Naive thymus-derived CD4-positive, alpha-beta T cell (primary cell): ENCODE data around the gene KRT10. TPM values are rescaled to one million over a fixed set of nuclear protein-coding genes. Genes with fewer than 3 reads are reported as not detected.

Experiments
- ATAC-seq: fragments of 150-1000 bp; cut with Tn5 transposase; 2 replicates; pipeline ENCODE4 v1.10.0; 2021; ENCODE audit warnings: mild to moderate bottlenecking, moderate library complexity
- CTCF ChIA-PET: fragments of 350-600 bp; sonication (Branson Sonifier 250); formaldehyde crosslinking; loops from one replicate; lab custom pipeline; 2021; ENCODE audit warnings: antibody characterized with exemption; lab: Charles Lee
- POLR2A ChIA-PET: fragments of 350-600 bp; sonication (Branson Sonifier 250); formaldehyde crosslinking; loops from one replicate; lab custom pipeline; 2021; ENCODE audit warnings: antibody characterized with exemption, inconsistent platforms; lab: Charles Lee
- DNase-seq, 9 donors: peaks; one replicate each; pipeline versions ENCODE4 v3.0.0 to v3.0.0-alpha.2; 2020 to 2022; ENCODE audit warnings: mixed read lengths in 1 of 9
- H3K27ac ChIP-seq: one replicate; pipeline ENCODE4 v1.7.0; 2013; ENCODE audit warnings: mild to moderate bottlenecking, low read depth, low read length, moderate library complexity
- H3K27me3 ChIP-seq, 2 donors: one replicate each; pipeline ENCODE4 v1.7.0; 2013; ENCODE audit warnings: low read length in 2 of 2, mild to moderate bottlenecking in 2 of 2, moderate library complexity in 2 of 2; ENCODE audit not compliant: control insufficient read depth in 2 of 2, insufficient read depth in 2 of 2
- H3K36me3 ChIP-seq, 3 experiments: 1 replicate in 2 of 3; 2 replicates in 1 of 3; pipeline ENCODE4 v1.7.0; 2013; ENCODE audit warnings: low read length in 3 of 3, mild to moderate bottlenecking in 3 of 3, moderate library complexity in 1 of 3; ENCODE audit not compliant: insufficient read depth in 3 of 3, control insufficient read depth in 2 of 3
- H3K4me1 ChIP-seq, 2 donors: one replicate each; pipeline ENCODE4 v1.7.0; 2013; ENCODE audit warnings: low read length in 2 of 2, mild to moderate bottlenecking in 2 of 2, moderate library complexity in 1 of 2; ENCODE audit not compliant: control insufficient read depth in 2 of 2, insufficient read depth in 2 of 2
- H3K4me3 ChIP-seq: 2 replicates; pipeline ENCODE4 v1.7.0; 2013; ENCODE audit warnings: mild to moderate bottlenecking, low read length
- H3K9me3 ChIP-seq, 3 experiments: 1 replicate in 2 of 3; 2 replicates in 1 of 3; pipeline ENCODE4 v1.7.0; 2013; ENCODE audit warnings: low read length in 3 of 3; ENCODE audit not compliant: control insufficient read depth in 2 of 3
- H3K27ac Mint-ChIP-seq, 9 donors: one replicate each; pipeline ENCODE4 v1.8.0; 2020 to 2022; ENCODE audit warnings: mixed read lengths in 9 of 9, mild to moderate bottlenecking in 8 of 9, moderate library complexity in 5 of 9, inconsistent platforms in 2 of 9
- H3K27me3 Mint-ChIP-seq, 5 donors: one replicate each; pipeline ENCODE4 v1.8.0; 2021 to 2022; ENCODE audit warnings: mixed read lengths in 5 of 5, mild to moderate bottlenecking in 1 of 5
- H3K36me3 Mint-ChIP-seq, 5 donors: one replicate each; pipeline ENCODE4 v1.8.0; 2020 to 2022; ENCODE audit warnings: mixed read lengths in 5 of 5, mild to moderate bottlenecking in 3 of 5, inconsistent platforms in 1 of 5
- H3K4me1 Mint-ChIP-seq, 7 donors: one replicate each; pipeline ENCODE4 v1.8.0; 2020 to 2022; ENCODE audit warnings: mixed read lengths in 7 of 7, mild to moderate bottlenecking in 3 of 7, inconsistent platforms in 1 of 7
- H3K4me3 Mint-ChIP-seq, 10 donors: one replicate each; pipeline ENCODE4 v1.8.0; 2020 to 2022; ENCODE audit warnings: mild to moderate bottlenecking in 10 of 10, mixed read lengths in 10 of 10, moderate library complexity in 6 of 10, inconsistent platforms in 2 of 10
- H3K9me3 Mint-ChIP-seq, 11 donors: one replicate each; pipeline ENCODE4 v1.8.0; 2020 to 2022; ENCODE audit warnings: mixed read lengths in 11 of 11, mild to moderate bottlenecking in 4 of 11, inconsistent platforms in 1 of 11, moderate library complexity in 1 of 11
- intact Hi-C, 2 donors: fragments of 100-400 bp; cut with micrococcal nuclease; formaldehyde crosslinking; loops; one replicate each; pipeline ENCODE4 v1.15.1; 2023
- polyA plus RNA-seq, 2 donors: library from polyadenylated mRNA; unstranded; fragments of 300-500 nt; fragmentation: Illumina TruSeq; gene quantifications; one replicate each; pipeline ENCODE4 v1.2.3, GENCODE V29; 2021
- total RNA-seq, 6 experiments: library from RNA in 5 of 6; stranded (reverse) in 5 of 6; gene quantifications; 1 replicate in 5 of 6; 2 replicates in 1 of 6; pipeline ENCODE4 v1.2.3 and lab custom pipeline; 2021 to 2026

The KRT10 gene
- total and polyA plus RNA-seq, 7 experiments from 2014 or later = 23.8 to 189 (median 36.9) TPM

DNA sequence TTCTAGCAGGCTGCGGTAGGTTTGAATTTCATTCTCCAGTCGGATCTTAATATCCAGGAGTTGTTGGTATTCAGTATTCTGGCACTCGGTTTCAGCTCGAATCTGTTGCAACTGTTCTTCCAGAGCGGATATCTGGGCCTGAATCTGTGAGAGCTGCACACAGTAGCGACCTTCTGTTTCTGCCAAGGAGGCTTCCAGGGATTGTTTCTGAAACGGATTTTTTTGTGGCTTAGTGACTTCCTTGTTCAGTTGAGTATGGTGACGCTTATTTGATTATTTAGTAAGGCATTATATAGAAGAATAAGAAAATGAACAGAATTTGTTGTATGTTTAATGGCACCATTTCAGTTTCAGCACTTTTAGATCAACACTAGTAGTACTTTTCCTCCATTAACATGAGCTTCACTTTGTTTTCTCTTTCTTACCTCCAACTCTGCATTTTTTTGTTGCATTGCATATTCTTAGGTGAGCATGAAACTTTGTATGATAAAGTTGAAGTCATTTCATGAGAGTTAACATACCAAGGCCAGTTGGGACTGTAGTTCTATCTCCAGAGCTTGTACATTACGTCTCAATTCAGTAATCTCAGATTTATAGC, 2.8 kb downstream of the KRT10 start:
- Mint-ChIP-seq H3K36me3 (peaks cover 7 to 37% (median 35%) of the 10 kb centered on the region in 5 donors), H3K9me3 (peaks cover 0 to 15% (median 4%) of the 10 kb centered on the region in 11 donors), H3K4me3 (peak overlapping the region; percentile 77 to 98 (median 82)), H3K4me1 (peaks cover 16 to 38% (median 31%) of the 10 kb centered on the region in 7 donors), H3K27me3 (peaks cover 7 to 22% (median 9%) of the 10 kb centered on the region in 5 donors), H3K27ac (peak overlapping the region; percentile 74 to 98 (median 86))
- peaks cover 9 to 13% of the 10 kb centered on the region in 2 donors for H3K4me1 ChIP-seq
- DNase-seq = no peak
- peak overlapping the region; percentile 76 for H3K27ac ChIP-seq
- intact Hi-C loops = loop anchor here (2.0 to 10.0 kb wide), 3 partner anchors 171 to 848 kb away; partner anchors contain the start of gene SMARCE1 (in 1 of the 2)
- no peaks in the 10 kb centered on the region for H3K9me3 ChIP-seq
- no peaks in the 10 kb centered on the region for H3K27me3 ChIP-seq
- H3K4me3 ChIP-seq = peak overlapping the region; percentile 69
- H3K36me3 ChIP-seq = peaks cover 0 to 6% (median 4%) of the 10 kb centered on the region in 3 experiments
- ChIA-PET CTCF (interaction anchor here (0.8 to 1.5 kb wide), 3 partner anchors 16 to 846 kb away, joined by 3 to 8 read pairs (median 4); no protein-coding TSS in a partner anchor), POLR2A (interaction anchor here (0.7 to 2.2 kb wide), 15 partner anchors 8 to 1417 kb away, joined by 3 to 41 read pairs (median 4); partner anchors contain the start of genes EIF1 and KRTAP16-1)
- no peak for ATAC-seq

GRCh38 chr17:40818733-40819527, 3.5 kb downstream of the KRT10 start:
- peak; percentile 92 for ATAC-seq
- CTCF ChIA-PET = interaction anchor here (0.6 to 1.5 kb wide), 6 partner anchors 15 to 847 kb away, joined by 3 to 8 read pairs (median 4); no protein-coding TSS in a partner anchor

DNA sequence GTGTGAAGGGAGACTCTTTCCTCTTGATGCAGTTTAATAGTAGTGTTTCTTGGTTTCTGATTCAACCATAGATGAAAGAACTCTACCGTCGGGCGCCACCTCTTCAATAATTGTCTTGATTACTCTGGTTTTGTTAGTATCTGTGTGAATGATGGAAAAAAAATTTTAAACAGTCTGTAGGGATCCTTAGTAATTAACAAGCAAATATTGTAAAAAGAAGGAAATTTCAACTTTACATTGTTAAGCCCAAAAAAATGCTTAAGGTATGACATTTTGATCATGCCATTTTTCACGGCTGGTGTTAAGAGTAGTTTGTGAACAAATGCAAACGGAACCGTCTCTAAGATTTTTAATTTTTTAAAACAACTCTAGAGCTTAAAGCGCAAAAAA, 4.1 kb downstream of the KRT10 start:
- H3K4me1 Mint-ChIP-seq = peaks cover 10 to 38% (median 31%) of the 10 kb centered on the region in 7 donors
- peak overlapping the region; percentile 84 to 98 (median 94) for H3K4me3 Mint-ChIP-seq
- Histone ChIP-seq H3K36me3 (peaks cover 0 to 6% (median 4%) of the 10 kb centered on the region in 3 experiments), H3K27me3 (no peaks in the 10 kb centered on the region), H3K9me3 (no peaks in the 10 kb centered on the region), H3K4me1 (peaks cover 9 to 13% of the 10 kb centered on the region in 2 donors), H3K4me3 (peak overlapping the region; percentile 70), H3K27ac (peak overlapping the region; percentile 76)
- H3K36me3 Mint-ChIP-seq = peaks cover 7 to 38% (median 32%) of the 10 kb centered on the region in 5 donors
- no peak for ATAC-seq
- peak overlapping the region; percentile 93 to 99 (median 96) for H3K27ac Mint-ChIP-seq
- peaks cover 0 to 16% (median 5%) of the 10 kb centered on the region in 11 donors for H3K9me3 Mint-ChIP-seq
- POLR2A ChIA-PET = interaction anchor here (0.6 to 2.2 kb wide), 18 partner anchors 13 to 1178 kb away, joined by 3 to 41 read pairs (median 3); partner anchors contain the start of genes EIF1 and KRTAP16-1
- peaks cover 7 to 23% (median 20%) of the 10 kb centered on the region in 5 donors for H3K27me3 Mint-ChIP-seq
- intact Hi-C loops = loop anchor here (1.0 to 10.0 kb wide), 5 partner anchors 170 to 870 kb away; partner anchors contain the start of genes EIF1 (in 1 of the 2) and SMARCE1 (in 1 of the 2)
- CTCF ChIA-PET = interaction anchor here (0.6 to 1.5 kb wide), 3 partner anchors 831 to 848 kb away, joined by 3 to 8 read pairs (median 4); no protein-coding TSS in a partner anchor
- DNase-seq = peak in 1 of 9 donors; percentile 13

More at GRCh38 chr17:40818733-40819527, 3.5 kb downstream of the KRT10 start:
- intact Hi-C loops = loop anchor here (1.0 to 10.0 kb wide), 5 partner anchors 170 to 869 kb away; partner anchors contain the start of genes EIF1 (in 1 of the 2) and SMARCE1 (in 1 of the 2)
- peaks cover 0 to 15% (median 5%) of the 10 kb centered on the region in 11 donors for H3K9me3 Mint-ChIP-seq
- peaks cover 7 to 35% (median 32%) of the 10 kb centered on the region in 5 donors for H3K36me3 Mint-ChIP-seq
- peak overlapping the region; percentile 84 to 98 (median 94) for H3K4me3 Mint-ChIP-seq
- Histone ChIP-seq H3K27me3 (no peaks in the 10 kb centered on the region), H3K4me3 (peak overlapping the region; percentile 70), H3K27ac (peak overlapping the region; percentile 76), H3K36me3 (peaks cover 0 to 6% (median 4%) of the 10 kb centered on the region in 3 experiments), H3K4me1 (peaks cover 9 to 13% of the 10 kb centered on the region in 2 donors), H3K9me3 (no peaks in the 10 kb centered on the region)
- peaks cover 11 to 38% (median 31%) of the 10 kb centered on the region in 7 donors for H3K4me1 Mint-ChIP-seq
- peak overlapping the region; percentile 93 to 99 (median 96) for H3K27ac Mint-ChIP-seq
- peak; percentile 74 to 89 (median 84) for DNase-seq
- POLR2A ChIA-PET = interaction anchor here (0.6 to 2.2 kb wide), 26 partner anchors 9 to 1417 kb away, joined by 3 to 41 read pairs (median 3); partner anchors contain the start of genes EIF1 and KRTAP16-1
- H3K27me3 Mint-ChIP-seq = peaks cover 4 to 23% (median 16%) of the 10 kb centered on the region in 5 donors

DNA sequence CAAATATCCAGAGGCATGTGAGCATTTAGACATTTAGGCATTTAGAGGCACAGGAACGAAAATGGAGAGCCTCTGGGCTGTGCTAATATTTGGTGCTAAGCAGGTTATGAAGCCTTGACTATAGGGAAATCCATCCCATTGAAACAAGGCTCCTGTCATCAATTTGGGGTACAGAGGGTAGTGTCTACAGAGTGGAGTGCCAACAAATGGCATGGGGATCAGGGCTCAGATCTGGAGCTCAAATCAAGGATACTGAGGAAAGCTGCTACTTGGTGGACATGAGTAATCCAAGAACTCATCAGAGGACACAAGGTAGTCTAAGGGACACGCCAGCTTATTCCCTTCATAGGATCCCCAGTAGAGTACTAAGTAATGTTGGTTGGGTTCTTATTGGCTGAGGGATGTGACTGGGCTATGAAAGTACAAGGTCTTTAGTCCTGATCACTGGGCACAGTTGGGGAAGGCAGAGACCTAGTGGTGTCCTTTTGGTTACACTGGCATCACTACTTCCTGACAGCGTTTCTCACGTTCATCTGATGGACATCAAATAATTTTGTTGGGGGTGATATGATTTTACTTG, 5.2 kb downstream of the KRT10 start:
- ChIA-PET POLR2A (interaction anchor here (1.3 kb wide), 1 partner anchor 872 kb away, joined by 9 read pairs; the partner anchor contains the start of gene EIF1), CTCF (interaction anchor here (1.1 kb wide), 1 partner anchor 10 kb away, joined by 3 read pairs; no protein-coding TSS in a partner anchor)
- Mint-ChIP-seq H3K27ac (peak overlapping the region in 5 of 9 donors; percentile 18 to 80 (median 34)), H3K4me1 (peaks cover 10 to 38% (median 31%) of the 10 kb centered on the region in 7 donors), H3K36me3 (peaks cover 7 to 33% (median 25%) of the 10 kb centered on the region in 5 donors), H3K27me3 (peaks cover 14 to 31% (median 26%) of the 10 kb centered on the region in 5 donors), H3K4me3 (peak overlapping the region; percentile 38 to 98 (median 73)), H3K9me3 (peaks cover 0 to 16% (median 5%) of the 10 kb centered on the region in 11 donors)
- DNase-seq = no peak
- no peak for ATAC-seq
- intact Hi-C loops = loop anchor here in 1 of 2 donors (5.0 to 10.0 kb wide), 2 partner anchors 172 to 850 kb away; partner anchors contain the start of gene SMARCE1
- H3K4me1 ChIP-seq = peaks cover 9 to 13% of the 10 kb centered on the region in 2 donors
- no peaks in the 10 kb centered on the region for H3K27me3 ChIP-seq
- peaks cover 0 to 6% (median 4%) of the 10 kb centered on the region in 3 experiments for H3K36me3 ChIP-seq
- H3K27ac ChIP-seq = no peak overlapping the region
- H3K4me3 ChIP-seq = no peak overlapping the region
- no peaks in the 10 kb centered on the region for H3K9me3 ChIP-seq

- no peaks in the 10 kb centered on the region for H3K9me3 ChIP-seq
- intact Hi-C loops = loop anchor here in 1 of 2 donors (5.0 to 10.0 kb wide), 2 partner anchors 172 to 851 kb away; partner anchors contain the start of gene SMARCE1
- peaks cover 7 to 30% (median 21%) of the 10 kb centered on the region in 5 donors for H3K36me3 Mint-ChIP-seq
- H3K36me3 ChIP-seq = peaks cover 0 to 6% (median 4%) of the 10 kb centered on the region in 3 experiments
- ATAC-seq = no peak
- ChIA-PET CTCF (interaction anchor here (1.3 to 1.6 kb wide), 2 partner anchors 10 to 12 kb away, joined by 3 to 4 read pairs; no protein-coding TSS in a partner anchor), POLR2A (interaction anchor here (0.9 to 1.3 kb wide), 2 partner anchors 355 to 872 kb away, joined by 3 to 9 read pairs; partner anchors contain the start of gene EIF1)
- H3K9me3 Mint-ChIP-seq = peaks cover 0 to 16% (median 5%) of the 10 kb centered on the region in 11 donors
- peak overlapping the region in 5 of 10 donors; percentile 19 to 98 (median 91) for H3K4me3 Mint-ChIP-seq
- H3K27me3 ChIP-seq = peaks cover 0 to 2% of the 10 kb centered on the region in 2 donors
- H3K4me1 Mint-ChIP-seq = peaks cover 10 to 38% (median 31%) of the 10 kb centered on the region in 7 donors
- peak overlapping the region in 3 of 9 donors; percentile 18 to 38 (median 25) for H3K27ac Mint-ChIP-seq
- no peak overlapping the region for H3K4me3 ChIP-seq
- DNase-seq = no peak
- no peak overlapping the region for H3K27ac ChIP-seq
- H3K4me1 ChIP-seq = peaks cover 9 to 13% of the 10 kb centered on the region in 2 donors
- peaks cover 20 to 38% (median 31%) of the 10 kb centered on the region in 5 donors for H3K27me3 Mint-ChIP-seq
Measured at GRCh38 chr17:40816569-40816968, 5.8 kb downstream of the KRT10 start.
